Dermis lymphatic vessel endothelial cell (primary cell): Measurements from ENCODE around the gene USP20. TPM values are rescaled to one million over a fixed set of nuclear protein-coding genes. Genes with fewer than 3 reads are reported as not detected.

ENCODE experiments used
- total RNA-seq: library from RNA; depleted of rRNA; stranded (reverse); fragments of >200 nt; gene quantifications from 2 replicates; pipeline ENCODE4 v1.2.1, GENCODE V29; 2014

The USP20 gene
- total RNA-seq: 5.5 TPM in 2 replicates

DNA sequence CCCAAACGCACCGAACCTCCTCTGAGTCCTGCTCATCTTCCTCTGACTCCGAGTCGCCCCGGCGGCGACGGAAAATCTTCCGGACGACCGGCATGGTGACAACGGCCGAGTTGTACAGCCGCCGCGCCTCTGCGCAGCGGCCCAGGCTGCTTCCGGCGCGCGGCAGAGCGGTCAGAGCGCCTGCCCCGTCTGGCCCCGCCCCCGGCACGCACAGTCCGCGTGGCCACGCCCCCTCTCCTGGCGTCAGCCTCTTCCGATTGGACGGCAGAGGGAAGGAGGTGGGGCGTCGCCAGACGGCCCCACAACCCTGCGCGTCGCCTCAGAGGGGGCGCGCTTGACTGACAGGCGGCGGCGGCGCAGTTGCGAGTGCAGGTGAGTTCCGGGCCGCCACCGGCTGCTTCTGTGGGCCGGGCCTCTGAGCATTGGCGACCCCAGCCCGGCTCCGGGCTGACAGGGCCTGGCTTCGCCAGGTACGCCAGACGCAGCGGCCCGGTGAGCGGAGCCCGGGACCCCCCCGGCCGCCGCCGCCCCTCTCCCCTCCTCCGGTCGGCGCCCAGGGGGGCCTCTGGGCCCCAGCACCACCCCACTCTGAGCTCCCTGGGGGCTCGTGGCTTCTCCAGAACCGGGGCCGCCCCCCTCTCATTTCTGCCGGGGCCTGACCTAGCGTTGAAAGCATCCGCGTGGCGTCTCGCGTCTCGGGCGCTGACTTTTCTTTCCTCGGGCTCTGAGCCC lies at the start of gene USP20, which contains the start of gene C9orf78:
USP20 (plus strand) TSS at position 331 of the 732 bp plus-strand sequence. CDS start 17,098 bp downstream, outside the sequence.
C9orf78 (minus strand) TSS at position 148 of the 732 bp plus-strand sequence; CDS start at position 94, 54 bp downstream.

DNA sequence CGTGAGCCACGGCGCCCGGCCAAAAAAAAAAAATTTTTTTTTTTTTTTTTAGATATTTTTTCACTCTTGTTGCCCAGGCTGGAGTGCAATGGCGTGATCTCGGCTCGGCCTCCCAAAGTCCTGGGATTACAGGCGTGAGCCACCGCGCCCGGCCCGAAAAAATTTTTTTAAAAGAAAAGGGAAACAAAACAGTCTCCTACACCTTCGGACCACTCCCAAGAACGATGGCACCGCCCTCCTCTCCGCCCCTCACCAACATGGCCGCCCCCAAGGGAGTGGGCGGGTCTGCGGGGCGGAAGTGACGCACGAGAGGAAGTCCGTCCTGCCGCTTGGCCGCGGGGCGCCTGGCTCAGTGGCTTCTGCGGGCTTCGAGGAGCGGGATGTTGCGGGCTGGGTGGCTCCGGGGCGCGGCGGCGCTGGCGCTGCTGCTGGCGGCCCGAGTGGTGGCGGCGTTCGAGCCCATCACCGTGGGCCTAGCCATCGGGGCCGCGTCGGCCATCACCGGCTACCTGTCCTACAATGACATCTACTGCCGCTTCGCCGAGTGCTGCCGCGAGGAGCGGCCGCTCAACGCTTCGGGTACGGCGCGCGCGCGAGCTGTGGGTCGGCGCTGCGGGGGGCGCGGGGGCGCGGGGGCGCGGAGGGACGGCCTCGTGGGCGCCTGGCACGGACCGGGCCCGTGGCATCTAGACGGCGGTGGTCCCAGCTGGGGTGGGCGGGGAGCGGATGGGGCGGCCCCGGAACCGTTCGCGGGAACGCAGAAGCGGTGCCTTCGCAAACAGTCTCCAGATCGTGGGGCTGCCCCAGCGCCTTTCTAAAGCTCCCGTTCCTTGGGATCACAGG lies 32.2 kb upstream of the USP20 start, which contains the start of gene TOR1B:
TOR1B (plus strand) TSS at position 352 of the 843 bp plus-strand sequence; CDS start at position 381, 29 bp downstream.

DNA sequence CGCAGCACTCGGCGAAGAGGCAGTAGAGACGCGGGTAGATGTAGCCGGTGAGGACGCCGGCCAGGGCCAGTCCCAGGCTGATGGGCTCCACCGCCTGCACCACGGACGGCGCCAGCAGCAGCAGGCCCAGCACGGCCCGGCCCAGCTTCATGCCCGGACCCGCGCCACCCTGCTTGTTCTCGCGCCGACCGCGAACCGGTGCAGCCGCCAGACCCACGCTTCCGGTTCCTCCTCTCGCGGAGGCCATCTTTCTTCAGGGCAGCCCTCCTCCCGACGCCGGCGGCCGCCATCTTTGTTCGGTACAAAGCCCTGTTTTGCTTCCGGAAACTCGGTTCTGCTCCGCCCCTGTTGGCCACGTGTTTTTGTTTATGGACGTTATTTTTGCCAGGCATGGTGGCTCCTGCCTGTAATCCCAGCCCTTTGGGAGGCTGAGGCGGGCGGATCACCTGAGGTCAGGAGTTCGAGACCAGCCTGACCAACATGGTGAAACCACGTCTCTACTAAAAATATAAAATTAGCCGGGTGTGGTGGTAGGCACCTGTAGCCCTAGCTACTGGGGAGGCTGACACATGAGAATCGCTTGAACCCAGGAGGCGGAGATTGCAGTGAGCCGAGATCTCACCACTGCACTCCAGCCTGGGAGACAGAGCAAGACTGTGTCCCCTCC lies 11.2 kb upstream of the USP20 start, which contains the start of gene TOR1A:
TOR1A (minus strand) TSS at position 202 of the 667 bp plus-strand sequence; CDS start at position 151, 51 bp downstream.

Other genes with a start within 250 kb of the USP20 start
- gene C9orf50, start 214.4 kb upstream of the USP20 start, total RNA-seq: not detected in 2 replicates
- 19.8 and 20.4 TPM in 2 replicates for gene NTMT1, start 209.3 kb upstream of the USP20 start, total RNA-seq
- 9.5 and 10.2 TPM in 2 replicates for gene ASB6, start 193.3 kb upstream of the USP20 start, total RNA-seq
- gene PRRX2, start 169.8 kb upstream of the USP20 start, total RNA-seq: 0.17 and 0.33 TPM in 2 replicates
- 0.09 and 0.65 TPM in 2 replicates for gene PTGES, start 82.4 kb upstream of the USP20 start, total RNA-seq
- gene TOR1B, start 32.3 kb upstream of the USP20 start, total RNA-seq: 22.3 and 25.5 TPM in 2 replicates
- 23.1 and 25.4 TPM in 2 replicates for gene TOR1A, start 11.3 kb upstream of the USP20 start, total RNA-seq
- 31.4 and 32.0 TPM in 2 replicates for gene C9orf78, start 183 bp upstream of the USP20 start, total RNA-seq
- gene FNBP1, start 207.7 kb downstream of the USP20 start, total RNA-seq: 79.2 and 91.4 TPM in 2 replicates
- 25.3 and 32.2 TPM in 2 replicates for gene GPR107, start 218.4 kb downstream of the USP20 start, total RNA-seq